Activated CD4-positive, alpha-beta memory T cell treated with anti-CD3 and anti-CD28 coated beads, Interleukin-2, amount 10 ng/mL, durations not matched to agents 7 days and 5 days (primary cell): ENCODE results near the gene OXSR1. TPM values are rescaled to one million over a fixed set of nuclear protein-coding genes. Genes with fewer than 3 reads are reported as not detected.

ENCODE experiments used
- CTCF ChIA-PET: fragments of 350-600 bp; sonication (Branson Sonifier 250); formaldehyde crosslinking; loops from one replicate; lab custom pipeline; 2021; ENCODE audit warnings: antibody characterized with exemption, inconsistent platforms; lab: Charles Lee
- POLR2A ChIA-PET: fragments of 350-600 bp; sonication (Branson Sonifier 250); formaldehyde crosslinking; loops from one replicate; lab custom pipeline; 2021; ENCODE audit warnings: antibody characterized with exemption; lab: Charles Lee
- DNase-seq: peaks from one replicate; pipeline ENCODE4 v3.0.0-alpha.2; 2020
- H3K27ac Mint-ChIP-seq: one replicate; pipeline ENCODE4 v1.8.0; 2021; ENCODE audit warnings: mild to moderate bottlenecking, mixed read lengths
- H3K27me3 Mint-ChIP-seq: one replicate; pipeline ENCODE4 v1.8.0; 2021; ENCODE audit warnings: mixed read lengths
- H3K36me3 Mint-ChIP-seq: one replicate; pipeline ENCODE4 v1.8.0; 2021; ENCODE audit warnings: low read depth, mixed read lengths
- H3K4me1 Mint-ChIP-seq: one replicate; pipeline ENCODE4 v1.8.0; 2021; ENCODE audit warnings: mixed read lengths
- H3K4me3 Mint-ChIP-seq: one replicate; pipeline ENCODE4 v1.8.0; 2021; ENCODE audit warnings: mild to moderate bottlenecking, mixed read lengths
- H3K9me3 Mint-ChIP-seq: one replicate; pipeline ENCODE4 v1.8.0; 2021; ENCODE audit warnings: mixed read lengths
- total RNA-seq, 2 experiments: library from RNA; stranded (reverse); gene quantifications; one replicate each; pipeline ENCODE4 v1.2.3, GENCODE V29; 2021

Gene OXSR1
- total RNA-seq, 2 experiments from 2014 or later, result 67.5 to 71.3 TPM

DNA sequence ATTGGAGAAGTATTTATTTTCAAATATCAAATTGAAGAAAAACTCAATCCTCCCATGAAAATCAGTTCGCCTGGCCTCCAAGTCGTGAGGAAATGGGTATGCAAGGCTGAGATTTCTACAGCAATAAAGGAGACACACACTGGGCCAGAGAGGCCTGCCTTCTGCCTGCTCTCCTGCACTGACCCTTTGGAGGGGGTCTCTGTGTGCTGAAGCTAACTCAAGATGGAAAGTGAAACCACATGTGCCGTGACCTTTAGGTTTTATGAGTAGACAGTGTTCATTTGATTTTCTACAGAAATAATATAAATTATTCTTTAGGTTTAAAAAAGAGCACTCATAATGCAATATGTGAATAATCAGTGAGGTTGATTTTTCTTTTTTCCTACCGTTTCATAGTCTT, 88.4 kb downstream of the OXSR1 start:
- Mint-ChIP-seq H3K27ac (no peak overlapping the region), H3K4me1 (peaks cover 40% of the 10 kb centered on the region), H3K27me3 (no peaks in the 10 kb centered on the region), H3K9me3 (no peaks in the 10 kb centered on the region), H3K4me3 (no peak overlapping the region), H3K36me3 (peaks cover 68% of the 10 kb centered on the region)
- DNase-seq, result no peak
- ChIA-PET CTCF (interaction anchor here (1.2 kb wide), 1 partner anchor 286 kb away, joined by 3 read pairs; no protein-coding TSS in a partner anchor), POLR2A (interaction anchor here (1.7 kb wide), 1 partner anchor 89 kb away, joined by 6 read pairs; the partner anchor contains the start of gene OXSR1)

DNA sequence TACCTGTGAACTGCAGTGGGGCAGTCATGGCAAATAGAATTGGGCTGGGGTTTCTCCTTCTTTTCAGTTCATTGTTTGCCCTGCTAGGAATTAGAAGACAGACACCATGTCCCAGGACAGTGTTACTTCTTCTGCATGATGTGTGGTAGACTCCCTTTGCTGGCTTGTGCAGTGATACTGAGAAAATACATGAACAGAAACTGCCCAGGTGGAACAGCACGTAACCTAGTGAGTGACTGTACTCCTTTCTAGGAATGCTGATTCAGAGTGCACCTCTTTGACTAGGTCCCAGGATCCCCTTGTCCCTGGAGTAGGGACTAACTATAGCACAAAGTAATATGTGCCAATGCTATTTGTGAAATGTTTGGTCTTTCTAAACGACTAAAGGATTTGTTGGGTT, 89.5 kb downstream of the OXSR1 start:
- peaks cover 45% of the 10 kb centered on the region for H3K4me1 Mint-ChIP-seq
- no peak overlapping the region for H3K27ac Mint-ChIP-seq
- DNase-seq, result no peak
- H3K4me3 Mint-ChIP-seq, result no peak overlapping the region
- POLR2A ChIA-PET, result no interaction called here
- peaks cover 63% of the 10 kb centered on the region for H3K36me3 Mint-ChIP-seq
- H3K9me3 Mint-ChIP-seq, result no peaks in the 10 kb centered on the region
- CTCF ChIA-PET, result interaction anchor here (0.9 kb wide), 1 partner anchor 92 kb away, joined by 3 read pairs; the partner anchor contains the start of gene XYLB
- no peaks in the 10 kb centered on the region for H3K27me3 Mint-ChIP-seq

DNA sequence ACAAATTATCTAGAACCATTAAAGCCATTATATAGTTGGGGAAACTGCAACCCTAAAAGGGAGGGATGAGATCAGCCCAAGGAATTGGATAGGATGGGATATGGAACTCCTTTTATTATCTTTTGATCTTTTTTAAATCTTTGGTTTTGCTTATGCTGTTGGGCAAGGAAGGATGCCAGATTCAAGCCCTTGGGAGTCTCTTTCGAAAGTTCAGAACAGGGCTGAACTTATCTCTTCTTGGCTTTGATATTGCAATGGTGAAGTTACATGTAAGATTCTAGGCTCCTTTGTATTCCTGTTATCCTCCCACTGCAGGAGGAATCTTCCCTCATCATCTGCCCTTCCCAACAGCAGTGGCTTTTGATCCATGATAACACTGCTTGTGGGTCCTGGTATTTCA, 90.3 kb downstream of the OXSR1 start:
- Mint-ChIP-seq H3K27ac (no peak overlapping the region), H3K9me3 (no peaks in the 10 kb centered on the region), H3K36me3 (peaks cover 65% of the 10 kb centered on the region), H3K4me3 (no peak overlapping the region), H3K4me1 (peaks cover 52% of the 10 kb centered on the region), H3K27me3 (no peaks in the 10 kb centered on the region)
- no peak for DNase-seq
- ChIA-PET POLR2A (interaction anchor here (0.8 to 1.3 kb wide), 2 partner anchors 25 to 44 kb away, joined by 3 read pairs; no protein-coding TSS in a partner anchor), CTCF (interaction anchor here (0.9 kb wide), 1 partner anchor 91 kb away, joined by 3 read pairs; the partner anchor contains the start of gene XYLB)

DNA sequence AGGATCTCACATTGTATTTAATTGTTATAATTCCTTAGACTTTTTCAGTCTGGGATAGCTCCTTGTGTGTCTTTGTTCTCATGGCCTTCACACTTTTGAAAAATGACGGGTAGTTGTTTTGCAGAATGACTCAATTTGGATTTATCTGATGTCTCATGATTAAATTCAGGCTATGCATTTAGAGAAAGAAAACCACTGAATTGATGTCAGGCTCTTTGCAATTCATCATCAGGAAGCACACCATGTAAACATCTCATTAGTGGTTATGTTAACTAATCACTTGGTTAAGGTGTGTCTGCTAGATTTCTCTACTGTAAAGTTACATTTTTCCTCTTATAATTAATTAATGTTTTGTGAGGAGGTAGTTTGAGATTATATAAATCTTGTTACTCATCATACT, 92.2 kb downstream of the OXSR1 start:
- DNase-seq, result no peak
- Mint-ChIP-seq H3K4me3 (no peak overlapping the region), H3K36me3 (peaks cover 52% of the 10 kb centered on the region), H3K4me1 (peaks cover 52% of the 10 kb centered on the region), H3K27me3 (no peaks in the 10 kb centered on the region), H3K9me3 (no peaks in the 10 kb centered on the region), H3K27ac (no peak overlapping the region)
- CTCF ChIA-PET, result no interaction called here
- POLR2A ChIA-PET, result no interaction called here

DNA sequence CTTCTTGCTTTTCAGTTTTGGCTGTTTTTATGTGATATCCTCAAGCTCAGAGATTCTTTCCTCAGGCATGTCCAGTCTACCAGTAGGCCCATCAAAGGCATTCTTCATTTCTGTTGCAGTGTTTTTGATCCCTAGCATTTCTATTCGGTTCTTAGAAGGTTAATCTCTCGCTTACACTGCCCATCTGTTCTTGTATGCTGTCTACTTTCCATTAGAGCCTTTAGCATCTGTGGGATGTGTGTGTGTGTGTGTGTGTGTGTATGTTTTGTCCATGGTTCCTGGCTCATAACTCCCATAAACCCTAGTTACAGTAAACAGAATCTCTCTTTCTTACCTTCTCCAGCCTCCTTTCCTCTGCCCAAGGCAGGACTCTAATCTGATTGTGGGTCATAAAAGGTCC, 95.1 kb downstream of the OXSR1 start:
- CTCF ChIA-PET, result no interaction called here
- POLR2A ChIA-PET, result no interaction called here
- no peak for DNase-seq
- H3K27me3 Mint-ChIP-seq, result no peaks in the 10 kb centered on the region
- no peaks in the 10 kb centered on the region for H3K9me3 Mint-ChIP-seq
- H3K4me1 Mint-ChIP-seq, result peaks cover 39% of the 10 kb centered on the region
- no peak overlapping the region for H3K4me3 Mint-ChIP-seq
- H3K27ac Mint-ChIP-seq, result no peak overlapping the region
- peaks cover 25% of the 10 kb centered on the region for H3K36me3 Mint-ChIP-seq

DNA sequence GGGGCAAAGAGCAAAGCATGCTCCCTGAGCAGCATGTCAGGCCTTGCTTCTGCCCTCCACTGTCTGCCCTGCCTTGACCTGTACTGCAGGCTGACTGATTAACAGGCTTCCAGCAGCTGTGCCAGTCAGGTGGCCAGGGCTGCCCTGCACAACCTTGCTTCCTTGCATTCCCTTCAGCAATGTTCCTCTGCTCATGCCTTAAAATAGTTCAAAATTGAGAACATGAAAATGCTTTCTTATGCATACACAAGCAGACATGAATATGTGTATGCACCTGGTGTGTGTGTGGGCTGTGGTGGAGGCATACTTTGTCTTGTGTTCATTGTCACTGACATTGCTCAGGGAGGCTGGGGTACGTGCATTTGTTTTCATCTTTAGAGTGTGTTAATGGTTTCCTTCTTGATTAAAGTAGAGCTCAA, 99.0 kb downstream of the OXSR1 start:
- CTCF ChIA-PET, result no interaction called here
- POLR2A ChIA-PET, result no interaction called here
- H3K36me3 Mint-ChIP-seq, result peaks cover 3% of the 10 kb centered on the region

DNA sequence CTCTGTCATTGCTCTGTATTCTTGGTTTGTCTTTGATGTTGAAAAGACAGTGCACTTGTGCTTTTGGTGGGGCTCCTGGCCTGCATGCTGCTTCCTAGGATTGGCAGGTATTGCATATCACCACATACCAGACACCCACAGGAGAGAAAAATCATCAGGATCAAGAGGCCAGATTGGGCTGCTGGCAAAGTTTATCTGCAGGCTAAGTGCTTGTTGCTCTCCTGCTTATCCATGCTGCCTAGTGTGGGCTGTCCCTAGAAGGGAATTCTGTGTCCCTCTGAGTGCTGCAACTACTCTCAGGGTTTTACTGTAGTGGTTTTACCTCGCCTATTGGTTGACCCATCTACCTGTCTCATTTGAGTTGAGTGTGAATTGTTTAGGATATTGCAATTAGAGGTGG, 99.4 kb downstream of the OXSR1 start:
- no peaks in the 10 kb centered on the region for H3K9me3 Mint-ChIP-seq
- DNase-seq, result no peak
- no peak overlapping the region for H3K27ac Mint-ChIP-seq
- POLR2A ChIA-PET, result no interaction called here
- H3K4me1 Mint-ChIP-seq, result peaks cover 21% of the 10 kb centered on the region
- no peak overlapping the region for H3K4me3 Mint-ChIP-seq
- CTCF ChIA-PET, result no interaction called here
- no peaks in the 10 kb centered on the region for H3K27me3 Mint-ChIP-seq
- peaks cover 3% of the 10 kb centered on the region for H3K36me3 Mint-ChIP-seq

More for the DNA sequence above, 99.0 kb downstream of the OXSR1 start:
- H3K9me3 Mint-ChIP-seq, result no peaks in the 10 kb centered on the region
- H3K4me1 Mint-ChIP-seq, result peaks cover 25% of the 10 kb centered on the region
- no peak overlapping the region for H3K4me3 Mint-ChIP-seq
- H3K27me3 Mint-ChIP-seq, result no peaks in the 10 kb centered on the region
- DNase-seq, result no peak
- no peak overlapping the region for H3K27ac Mint-ChIP-seq

DNA sequence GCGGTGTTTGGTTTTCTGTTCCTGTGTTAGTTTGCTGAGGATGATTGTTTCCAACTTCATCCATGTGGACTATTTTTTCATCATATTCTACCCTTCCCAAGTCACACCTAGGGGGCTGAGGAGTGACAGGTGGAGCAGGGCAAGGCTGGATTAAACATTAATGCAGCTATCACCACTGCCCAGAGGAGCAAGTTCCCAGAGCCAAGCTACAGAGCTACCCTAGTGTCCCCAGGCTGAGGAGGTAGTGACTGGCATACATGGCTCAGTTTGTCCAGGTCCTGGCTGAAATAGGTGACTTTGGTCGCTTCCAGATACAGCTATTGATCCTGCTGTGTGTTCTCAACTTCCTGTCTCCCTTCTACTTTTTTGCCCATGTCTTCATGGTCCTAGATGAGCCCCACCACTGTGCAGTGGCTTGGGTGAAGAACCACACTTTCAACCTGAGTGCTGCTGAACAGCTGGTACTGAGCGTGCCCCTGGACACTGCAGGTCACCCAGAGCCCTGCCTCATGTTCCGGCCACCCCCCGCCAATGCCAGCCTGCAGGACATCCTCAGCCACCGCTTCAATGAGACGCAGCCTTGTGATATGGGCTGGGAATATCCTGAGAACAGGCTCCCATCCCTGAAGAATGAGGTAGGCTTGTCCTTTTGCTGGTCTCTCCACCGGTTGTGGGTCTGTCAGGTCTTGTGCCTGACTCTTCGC, 100.4 kb downstream of the OXSR1 start, which contains the start of gene SLC22A13:
Gene SLC22A13 (plus strand): TSS at position 209 of the 704 bp plus-strand sequence. CDS start 49 bp downstream, at position 258.
- no peaks in the 10 kb centered on the region for H3K27me3 Mint-ChIP-seq
- DNase-seq, result no peak
- no peaks in the 10 kb centered on the region for H3K9me3 Mint-ChIP-seq
- H3K4me3 Mint-ChIP-seq, result no peak within 1 kb of the TSS
- no peak within 1 kb of the TSS for H3K27ac Mint-ChIP-seq
- CTCF ChIA-PET, result no interaction called here
- peaks cover 1% of the 10 kb centered on the region for H3K36me3 Mint-ChIP-seq
- peaks cover 14% of the 10 kb centered on the region for H3K4me1 Mint-ChIP-seq
- POLR2A ChIA-PET, result no interaction called here

DNA sequence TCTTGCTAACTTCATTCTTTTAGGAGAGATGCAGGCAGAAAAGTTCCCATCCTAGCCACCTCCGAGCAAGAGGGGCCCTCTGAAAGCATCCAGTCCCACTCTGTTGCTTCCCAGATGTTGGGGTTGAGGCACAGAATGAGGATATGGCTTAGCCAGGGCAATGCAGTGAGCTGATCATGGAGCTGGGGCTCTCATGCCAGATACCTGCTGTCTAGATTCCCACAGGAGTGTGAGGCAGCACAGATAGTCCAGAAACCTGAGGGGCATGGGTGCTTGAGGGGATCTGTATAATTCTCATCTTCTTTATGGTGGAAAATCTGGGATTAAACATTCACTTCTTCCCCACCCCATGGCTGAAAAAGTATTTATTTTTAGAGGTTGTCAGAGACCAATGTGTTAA, 101.5 kb downstream of the OXSR1 start:
- POLR2A ChIA-PET, result no interaction called here
- no peak overlapping the region for H3K4me3 Mint-ChIP-seq
- no peaks in the 10 kb centered on the region for H3K9me3 Mint-ChIP-seq
- H3K27ac Mint-ChIP-seq, result no peak overlapping the region
- CTCF ChIA-PET, result no interaction called here
- DNase-seq, result no peak
- H3K36me3 Mint-ChIP-seq, result peaks cover 3% of the 10 kb centered on the region
- H3K4me1 Mint-ChIP-seq, result peaks cover 14% of the 10 kb centered on the region
- no peaks in the 10 kb centered on the region for H3K27me3 Mint-ChIP-seq

DNA sequence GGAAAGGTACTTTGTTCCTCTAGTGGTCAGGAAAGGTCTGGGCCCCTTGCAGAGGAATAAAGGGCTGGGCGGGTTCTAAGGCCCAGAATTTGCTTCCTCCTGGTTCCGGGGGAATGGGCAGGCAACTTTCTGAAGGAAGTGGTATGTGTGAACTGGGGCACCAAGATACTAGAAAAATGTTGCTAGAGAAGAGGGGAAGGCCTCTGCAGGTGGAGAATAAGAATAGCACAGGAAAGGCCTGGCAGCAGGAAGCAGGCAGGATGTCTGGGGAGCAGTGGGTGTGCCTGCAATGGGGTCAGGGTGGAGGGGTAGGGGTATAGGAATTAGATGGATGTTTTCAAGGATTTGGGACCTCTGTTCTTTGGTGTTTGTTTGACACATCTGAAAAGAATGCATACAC, 102.3 kb downstream of the OXSR1 start:
- Mint-ChIP-seq H3K4me1 (peaks cover 14% of the 10 kb centered on the region), H3K27me3 (no peaks in the 10 kb centered on the region), H3K27ac (no peak overlapping the region), H3K36me3 (peaks cover 3% of the 10 kb centered on the region), H3K4me3 (no peak overlapping the region), H3K9me3 (no peaks in the 10 kb centered on the region)
- DNase-seq, result no peak
- POLR2A ChIA-PET, result no interaction called here
- CTCF ChIA-PET, result no interaction called here

DNA sequence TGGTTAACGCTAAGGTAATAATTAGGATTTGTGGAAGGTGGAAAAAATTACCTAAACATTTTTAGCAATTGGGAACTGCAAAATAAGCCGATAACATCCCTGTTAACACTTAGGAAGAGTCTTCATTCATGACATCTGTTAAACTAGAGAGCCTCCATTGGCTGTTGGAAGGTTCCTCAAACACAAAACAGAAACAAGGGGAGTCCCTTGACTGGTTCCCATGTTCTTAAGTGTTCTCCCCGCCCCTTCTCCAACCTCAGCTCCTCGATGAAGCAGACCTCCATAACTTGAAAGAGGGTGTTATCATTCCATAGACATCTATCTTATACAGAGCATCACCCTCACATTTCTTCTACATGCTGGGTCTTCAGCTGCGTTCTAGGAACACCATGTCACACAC, 102.8 kb downstream of the OXSR1 start:
- Mint-ChIP-seq H3K9me3 (no peaks in the 10 kb centered on the region), H3K4me1 (peaks cover 14% of the 10 kb centered on the region), H3K27me3 (no peaks in the 10 kb centered on the region), H3K36me3 (peaks cover 3% of the 10 kb centered on the region), H3K27ac (no peak overlapping the region), H3K4me3 (no peak overlapping the region)
- DNase-seq, result no peak
- CTCF ChIA-PET, result no interaction called here
- POLR2A ChIA-PET, result no interaction called here

DNA sequence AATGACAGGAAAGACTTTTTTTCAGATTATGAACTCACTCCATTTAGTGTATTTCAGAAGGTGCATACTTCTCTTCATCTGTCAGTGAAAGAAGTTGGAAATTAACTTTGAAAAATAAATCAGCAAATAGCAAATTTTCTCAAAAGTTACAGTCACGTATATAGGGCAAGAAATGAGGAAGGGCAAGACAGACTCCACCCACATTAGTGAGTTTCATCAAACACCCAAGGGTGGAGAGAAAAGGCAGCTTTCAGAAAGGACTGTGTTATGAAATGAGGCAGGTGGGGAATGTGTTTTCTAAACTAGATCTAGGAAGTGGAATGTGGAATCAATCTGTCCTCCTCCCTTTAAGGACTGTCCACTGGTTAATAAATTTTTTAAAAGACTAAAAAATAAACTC, 103.2 kb downstream of the OXSR1 start:
- H3K27ac Mint-ChIP-seq, result no peak overlapping the region
- H3K36me3 Mint-ChIP-seq, result peaks cover 3% of the 10 kb centered on the region
- ChIA-PET CTCF (no interaction called here), POLR2A (no interaction called here)
- no peaks in the 10 kb centered on the region for H3K27me3 Mint-ChIP-seq
- H3K4me1 Mint-ChIP-seq, result peaks cover 14% of the 10 kb centered on the region
- DNase-seq, result no peak
- no peaks in the 10 kb centered on the region for H3K9me3 Mint-ChIP-seq
- H3K4me3 Mint-ChIP-seq, result no peak overlapping the region

DNA sequence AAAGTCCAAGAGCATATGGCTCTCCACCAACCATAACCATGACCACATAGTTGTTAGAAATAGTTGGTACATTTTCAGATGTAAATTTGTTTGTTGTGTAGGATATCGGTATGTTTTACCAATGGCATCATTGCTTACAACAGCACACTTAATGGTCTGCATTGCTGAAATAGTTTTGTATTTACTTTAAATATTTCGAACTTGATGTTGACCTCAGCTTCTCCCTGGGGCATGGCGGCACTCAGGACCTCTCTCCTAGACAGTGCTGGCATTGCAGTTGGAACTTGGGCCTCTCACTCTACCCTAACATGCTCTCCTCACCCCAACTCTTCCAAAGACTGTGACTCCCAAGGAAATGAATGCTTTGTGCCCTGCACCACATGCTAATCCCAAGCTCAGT, 105.3 kb downstream of the OXSR1 start:
- CTCF ChIA-PET, result no interaction called here
- POLR2A ChIA-PET, result no interaction called here
- Mint-ChIP-seq H3K4me1 (peaks cover 14% of the 10 kb centered on the region), H3K36me3 (peaks cover 3% of the 10 kb centered on the region), H3K4me3 (no peak overlapping the region), H3K27me3 (no peaks in the 10 kb centered on the region), H3K27ac (no peak overlapping the region), H3K9me3 (no peaks in the 10 kb centered on the region)
- DNase-seq, result no peak

DNA sequence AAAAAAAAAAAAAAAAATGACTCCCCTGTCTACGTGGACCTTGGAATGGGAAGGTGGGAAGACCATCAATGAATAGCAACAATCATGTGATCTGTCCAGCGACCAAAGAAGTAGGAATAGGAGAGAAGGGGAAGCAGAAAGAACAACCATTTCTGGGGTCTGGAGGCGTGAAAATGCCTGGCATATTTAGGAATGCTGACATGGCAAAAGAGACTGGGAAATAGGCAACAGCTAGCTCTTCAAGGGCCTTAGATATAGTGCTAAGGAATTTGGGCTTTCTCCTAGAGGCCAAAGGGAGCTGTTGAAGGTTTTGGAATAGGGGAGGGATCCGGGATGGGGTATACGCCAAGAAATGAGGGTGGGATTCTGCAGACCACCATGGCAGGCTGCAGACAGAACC, 106.2 kb downstream of the OXSR1 start:
- no peak for DNase-seq
- Mint-ChIP-seq H3K36me3 (peaks cover 3% of the 10 kb centered on the region), H3K9me3 (no peaks in the 10 kb centered on the region), H3K27ac (no peak overlapping the region), H3K4me3 (no peak overlapping the region), H3K27me3 (no peaks in the 10 kb centered on the region), H3K4me1 (peaks cover 12% of the 10 kb centered on the region)
- CTCF ChIA-PET, result no interaction called here
- POLR2A ChIA-PET, result no interaction called here
